NT2/D1 (cell line): Measurements from ENCODE around the gene LRRK1.

Experiments used
- SUZ12 ChIP-seq: IDR thresholded peaks from 2 replicates; pipeline ENCODE4 v1.6.1; 2011; ENCODE audit not compliant: insufficient read length, insufficient read depth; ENCODE audit errors: extremely low read depth
- YY1 ChIP-seq: IDR thresholded peaks from 2 replicates; pipeline ENCODE4 v1.6.1; 2011; ENCODE audit not compliant: insufficient read length, insufficient read depth
- ZNF274 ChIP-seq: IDR thresholded peaks from 2 replicates; pipeline ENCODE4 v1.6.1; 2011; ENCODE audit warnings: mild to moderate bottlenecking, low read depth, low read length

DNA sequence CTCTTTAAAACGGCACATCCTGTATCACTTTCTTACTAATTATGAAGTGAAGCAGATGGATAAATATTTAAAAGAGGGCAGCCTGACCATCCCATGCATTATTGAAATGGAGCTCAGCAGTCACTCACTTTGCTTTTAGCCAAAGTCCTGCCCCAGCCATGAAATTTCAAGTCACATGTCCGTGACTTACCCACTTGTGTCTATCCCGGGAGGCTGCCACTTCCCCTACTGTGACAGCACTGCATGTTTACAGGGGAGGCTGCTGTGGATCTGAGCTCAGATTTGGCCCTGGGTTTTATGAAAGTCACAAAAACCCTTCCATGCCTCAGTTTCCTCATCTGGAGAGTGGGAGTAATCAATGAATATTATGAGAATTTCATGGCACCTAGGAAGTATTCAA, 17.9 kb upstream of the LRRK1 start:
- TF ChIP-seq YY1 (no peak), ZNF274 (no peak), SUZ12 (no peak)
